ENCODE data around the gene SORBS1.

- TF ChIP-seq POLR2AphosphoS5 (IDR thresholded peaks at IDR 0.05; ENCODE audit: low read depth): no peak
- no peak for TF ChIP-seq CTCF (IDR thresholded peaks at IDR 0.05; ENCODE audit: insufficient read depth, low read length)
- TF ChIP-seq GABPA (IDR thresholded peaks at IDR 0.05; ENCODE audit: low read depth): no peak
Observed at GRCh38 chr10:95289003-95289920, 271.9 kb downstream of the SORBS1 start.
